NCI-H526 treated with DMSO at 0.1 percent for 48 hours (cell line): ENCODE measurements around the gene SARS1.

ENCODE experiments used
- DNase-seq: peaks from one replicate; lab custom pipeline; 2025; lab: John Stamatoyannopoulos, UW

The SARS1 gene

GRCh38 chr1:109249654-109250401 is 36.1 kb downstream of the SARS1 start:
- DNase-seq = no peak

- no peak for DNase-seq
Observed at GRCh38 chr1:109250454-109251276, 36.9 kb downstream of the SARS1 start.

- no peak for DNase-seq
Observed at GRCh38 chr1:109251277-109252166, 37.8 kb downstream of the SARS1 start.

GRCh38 chr1:109252167-109252892 is 38.6 kb downstream of the SARS1 start:
- no peak for DNase-seq

- peak; percentile 64 for DNase-seq
Observed at GRCh38 chr1:109252893-109253802, 39.4 kb downstream of the SARS1 start.

GRCh38 chr1:109253803-109254620 is 40.3 kb downstream of the SARS1 start:
- no peak for DNase-seq

- no peak for DNase-seq
Observed at GRCh38 chr1:109254621-109255096, 40.9 kb downstream of the SARS1 start.

GRCh38 chr1:109255097-109255651 is 41.5 kb downstream of the SARS1 start:
- no peak for DNase-seq

- DNase-seq = no peak
Observed at GRCh38 chr1:109255678-109256077, 42.0 kb downstream of the SARS1 start.

- no peak for DNase-seq
Observed at GRCh38 chr1:109256085-109256484, 42.4 kb downstream of the SARS1 start.

- DNase-seq = no peak
Observed at GRCh38 chr1:109256971-109257681, 43.4 kb downstream of the SARS1 start.

GRCh38 chr1:109257682-109258421 is 44.1 kb downstream of the SARS1 start:
- DNase-seq = no peak

GRCh38 chr1:109258481-109259466 is 45.1 kb downstream of the SARS1 start:
- DNase-seq = no peak

- no peak for DNase-seq
Observed at GRCh38 chr1:109259674-109260557, 46.2 kb downstream of the SARS1 start.

- no peak for DNase-seq
Observed at GRCh38 chr1:109261006-109261405, 47.3 kb downstream of the SARS1 start.

GRCh38 chr1:109261578-109261977 is 47.9 kb downstream of the SARS1 start:
- no peak for DNase-seq
